Stomach (tissue), 4 donors: ENCODE measurements around the gene CRKL.

Experiments used
- POLR2AphosphoS5 ChIP-seq, 3 donors: sonication (generic); formaldehyde crosslinking; IDR thresholded peaks; one replicate each; pipeline ENCODE4 v1.6.1; 2016; ENCODE audit warnings: antibody characterized with exemption in 3 of 3
- TF ChIP-seq, protein P1 (sequence below), 7 experiments: fragments of 450-650 bp in 4 of 7; fragments of 200-600 bp in 3 of 7; sonication (generic) in 3 of 7; IDR thresholded peaks; one replicate each; pipeline ENCODE4 v1.5.1; 2016 to 2019; ENCODE audit warnings: antibody characterized with exemption in 7 of 7, control low read depth in 2 of 7, mild to moderate bottlenecking in 1 of 7

GRCh38 chr22:20992456-20993303 is 75.5 kb downstream of the CRKL start:
- TF ChIP-seq, protein P1, sequence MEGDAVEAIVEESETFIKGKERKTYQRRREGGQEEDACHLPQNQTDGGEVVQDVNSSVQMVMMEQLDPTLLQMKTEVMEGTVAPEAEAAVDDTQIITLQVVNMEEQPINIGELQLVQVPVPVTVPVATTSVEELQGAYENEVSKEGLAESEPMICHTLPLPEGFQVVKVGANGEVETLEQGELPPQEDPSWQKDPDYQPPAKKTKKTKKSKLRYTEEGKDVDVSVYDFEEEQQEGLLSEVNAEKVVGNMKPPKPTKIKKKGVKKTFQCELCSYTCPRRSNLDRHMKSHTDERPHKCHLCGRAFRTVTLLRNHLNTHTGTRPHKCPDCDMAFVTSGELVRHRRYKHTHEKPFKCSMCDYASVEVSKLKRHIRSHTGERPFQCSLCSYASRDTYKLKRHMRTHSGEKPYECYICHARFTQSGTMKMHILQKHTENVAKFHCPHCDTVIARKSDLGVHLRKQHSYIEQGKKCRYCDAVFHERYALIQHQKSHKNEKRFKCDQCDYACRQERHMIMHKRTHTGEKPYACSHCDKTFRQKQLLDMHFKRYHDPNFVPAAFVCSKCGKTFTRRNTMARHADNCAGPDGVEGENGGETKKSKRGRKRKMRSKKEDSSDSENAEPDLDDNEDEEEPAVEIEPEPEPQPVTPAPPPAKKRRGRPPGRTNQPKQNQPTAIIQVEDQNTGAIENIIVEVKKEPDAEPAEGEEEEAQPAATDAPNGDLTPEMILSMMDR (IDR thresholded peaks at IDR 0.05), result no peak
- TF ChIP-seq POLR2AphosphoS5 (IDR thresholded peaks at IDR 0.05), result no peak
